Peyer's patch (tissue), 4 donors: ENCODE measurements around the gene PFN3.

ENCODE experiments used
- CTCF ChIP-seq, 6 experiments: fragments of 450-650 bp in 4 of 6; fragments of 200-600 bp in 2 of 6; sonication (generic) in 1 of 6; IDR thresholded peaks; one replicate each; pipeline ENCODE4 v1.5.1; 2017 to 2019; ENCODE audit warnings: antibody characterized with exemption in 6 of 6, mild to moderate bottlenecking in 3 of 6, moderate library complexity in 1 of 6
- POLR2A ChIP-seq, 2 donors: fragments of 450-650 bp; IDR thresholded peaks; one replicate each; pipeline ENCODE4 v1.5.1; 2017; ENCODE audit warnings: antibody characterized with exemption in 2 of 2, mild to moderate bottlenecking in 2 of 2, moderate library complexity in 2 of 2

GRCh38 chr5:177432143-177432838 lies 31.8 kb upstream of the PFN3 start:
- TF ChIP-seq CTCF (IDR thresholded peaks at IDR 0.05) (no peak), POLR2A (IDR thresholded peaks at IDR 0.05) (no peak)
